Suprapubic skin (tissue), 4 donors: ENCODE results near the gene CCL13.

Experiments
- CTCF ChIP-seq, 2 donors: fragments of 200-600 bp in 1 of 2; fragments of 450-650 bp in 1 of 2; sonication (generic) in 1 of 2; IDR thresholded peaks; one replicate each; pipeline ENCODE4 v1.5.1; 2016 to 2019; ENCODE audit warnings: antibody characterized with exemption in 2 of 2, mild to moderate bottlenecking in 1 of 2, moderate library complexity in 1 of 2
- EP300 ChIP-seq: sonication (generic); formaldehyde crosslinking; IDR thresholded peaks from one replicate; pipeline ENCODE4 v1.6.1; 2017; ENCODE audit warnings: antibody characterized with exemption
- POLR2A ChIP-seq, 2 donors: fragments of 450-650 bp; IDR thresholded peaks; one replicate each; pipeline ENCODE4 v1.6.1; 2017; ENCODE audit warnings: antibody characterized with exemption in 2 of 2, mild to moderate bottlenecking in 2 of 2, moderate library complexity in 2 of 2
- POLR2AphosphoS5 ChIP-seq, 3 donors: sonication (generic); formaldehyde crosslinking; IDR thresholded peaks; one replicate each; pipeline ENCODE4 v1.6.1; 2017; ENCODE audit warnings: antibody characterized with exemption in 3 of 3

DNA sequence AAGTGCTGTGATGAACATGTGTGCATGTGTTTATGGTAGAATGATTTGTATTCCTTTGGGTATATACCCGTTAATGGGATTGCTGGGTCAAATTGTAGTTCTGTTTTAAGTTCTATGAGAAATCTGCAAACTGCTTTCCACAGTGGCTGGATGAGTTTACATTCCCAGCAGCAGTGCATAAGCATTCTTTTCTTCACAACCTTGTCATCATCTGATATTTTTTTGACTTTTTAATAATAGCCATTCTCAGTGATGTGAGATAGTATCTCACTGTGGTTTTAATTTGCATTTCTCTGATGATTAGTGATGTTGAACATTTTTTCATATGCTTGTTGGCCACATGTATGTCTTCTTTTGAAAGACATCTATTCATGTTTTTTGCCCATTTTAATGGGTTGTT is 18.6 kb upstream of the CCL13 start:
- no peak for TF ChIP-seq EP300
- no peak for TF ChIP-seq CTCF (IDR thresholded peaks at IDR 0.05)
- no peak for TF ChIP-seq POLR2AphosphoS5 (IDR thresholded peaks at IDR 0.05)
- no peak for TF ChIP-seq POLR2A (IDR thresholded peaks at IDR 0.05)
